HCT116 (cell line): ENCODE measurements around the gene SRGAP3. TPM values are rescaled to one million over a fixed set of nuclear protein-coding genes. Genes with fewer than 3 reads are reported as not detected.

ENCODE experiments used
- ATAC-seq: fragments of 200-7000 bp; cut with Tn5 transposase; 2 replicates; pipeline ENCODE4 v1.9.1; 2020; ENCODE audit warnings: mild to moderate bottlenecking, moderate library complexity
- BruUV-seq: library from RNA; stranded (reverse); fragments of 400-500 nt; replicated peaks from 2 replicates; lab custom pipeline; 2021; lab: Mats Ljungman, UMichigan
- CTCF ChIA-PET: fragments of 300-600 bp; sonication (Branson Sonifier 250); formaldehyde crosslinking; loops from one replicate; lab custom pipeline; 2021; ENCODE audit warnings: antibody characterized with exemption; lab: Charles Lee
- POLR2A ChIA-PET: fragments of 300-600, 350-600 bp; sonication (Branson Sonifier 250); formaldehyde crosslinking; loops from one replicate; lab custom pipeline; 2021; ENCODE audit warnings: antibody characterized with exemption; lab: Charles Lee
- RAD21 ChIA-PET, 2 experiments: fragments of 300-600 bp; sonication (Branson Sonifier 250); formaldehyde crosslinking; loops; one replicate each; lab custom pipeline; 2023; ENCODE audit warnings: low total read pairs in 2 of 2; ENCODE audit not compliant: uncharacterized antibody in 2 of 2, unreplicated experiment in 2 of 2, low non-redundant PET in 1 of 2; lab: Charles Lee
- DNase-seq: peaks from one replicate; pipeline ENCODE4 v3.0.0-alpha.2; 2010; ENCODE audit warnings: low read depth, low spot score
- H2AFZ ChIP-seq: fragments of 200-600 bp; shearing (Covaris generic), sonication (generic); 2 replicates; pipeline ENCODE4 v1.6.1; 2017; ENCODE audit warnings: low read depth, mixed run types, mixed read lengths, antibody characterized with exemption, low read length; ENCODE audit not compliant: poor library complexity, severe bottlenecking
- H3K27ac ChIP-seq: 2 replicates; pipeline ENCODE4 v1.5.1; 2012; ENCODE audit warnings: low read depth, low read length
- H3K27me3 ChIP-seq: fragments of 200-600 bp; sonication (generic); 2 replicates; pipeline ENCODE4 v1.6.1; 2016; ENCODE audit warnings: mixed run types, low read length, mixed read lengths; ENCODE audit not compliant: insufficient read depth
- H3K36me3 ChIP-seq, 2 experiments: fragments of 200-500 bp in 1 of 2; fragments of 200-600 bp in 1 of 2; sonication (Bioruptor generic) in 1 of 2; sonication (generic) in 1 of 2; 2 replicates each; pipeline versions ENCODE4 v1.5.1 to v1.6.1; 2014 to 2016; ENCODE audit warnings: low read length in 2 of 2, inconsistent platforms in 1 of 2, mixed read lengths in 1 of 2, mixed run types in 1 of 2; ENCODE audit not compliant: insufficient read depth in 2 of 2, control insufficient read depth in 1 of 2
- H3K4me1 ChIP-seq, 2 experiments: fragments of 200-600 bp in 1 of 2; sonication (generic) in 1 of 2; 2 replicates each; pipeline versions ENCODE4 v1.5.1 to v1.6.1; 2012 to 2017; ENCODE audit warnings: low read length in 2 of 2, inconsistent platforms in 1 of 2, mild to moderate bottlenecking in 1 of 2, mixed read lengths in 1 of 2, mixed run types in 1 of 2, moderate library complexity in 1 of 2; ENCODE audit not compliant: insufficient read depth in 2 of 2, control insufficient read depth in 1 of 2
- H3K4me2 ChIP-seq: fragments of 200-600 bp; sonication (generic); 2 replicates; pipeline ENCODE4 v1.6.1; 2017; ENCODE audit warnings: mixed run types, low read length, mixed read lengths
- H3K4me3 ChIP-seq, 2 experiments: fragments of 200-600 bp in 1 of 2; sonication (generic) in 1 of 2; replicated peaks in 1 of 2; 2 replicates each; pipeline ENCODE4 v1.5.1; 2011 to 2016; ENCODE audit warnings: low read length in 2 of 2, control low read depth in 1 of 2, low read depth in 1 of 2, mild to moderate bottlenecking in 1 of 2, mixed read lengths in 1 of 2, mixed run types in 1 of 2
- H3K79me2 ChIP-seq: fragments of 200-600 bp; sonication (generic); 2 replicates; pipeline ENCODE4 v1.6.1; 2017; ENCODE audit warnings: mild to moderate bottlenecking, mixed run types, low read length, moderate library complexity, mixed read lengths; ENCODE audit not compliant: insufficient read depth
- H3K9ac ChIP-seq: fragments of 200-600 bp; sonication (generic); 2 replicates; pipeline ENCODE4 v1.6.1; 2016; ENCODE audit warnings: low read length, mixed read lengths
- H3K9me2 ChIP-seq: fragments of 200-600 bp; sonication (generic), shearing (Covaris generic); 2 replicates; pipeline ENCODE4 v1.6.1; 2017; ENCODE audit warnings: mixed run types, mild to moderate bottlenecking, moderate library complexity; ENCODE audit not compliant: insufficient read depth
- H3K9me3 ChIP-seq, 2 experiments: fragments of 200-500 bp in 1 of 2; fragments of 200-600 bp in 1 of 2; sonication (Bioruptor generic) in 1 of 2; sonication (generic) in 1 of 2; 2 replicates each; pipeline ENCODE4 v1.6.1; 2014 to 2017; ENCODE audit warnings: low read length in 2 of 2, mixed read lengths in 2 of 2, inconsistent platforms in 1 of 2, low read depth in 1 of 2, mild to moderate bottlenecking in 1 of 2, mixed run types in 1 of 2, moderate library complexity in 1 of 2; ENCODE audit not compliant: control insufficient read depth in 1 of 2, insufficient read depth in 1 of 2
- H4K20me1 ChIP-seq: fragments of 200-600 bp; sonication (generic), shearing (Covaris generic); 2 replicates; pipeline ENCODE4 v1.6.1; 2017; ENCODE audit warnings: mixed run types, mild to moderate bottlenecking, moderate library complexity; ENCODE audit not compliant: insufficient read depth
- CBX3 ChIP-seq: IDR thresholded peaks from 2 replicates; pipeline ENCODE4 v1.6.1; 2012; ENCODE audit warnings: low read depth
- CTCF ChIP-seq, 3 experiments: fragments of 200-600 bp in 1 of 3; sonication (generic) in 1 of 3; IDR thresholded peaks in 2 of 3; conservative IDR thresholded peaks in 1 of 3; 2 replicates each; pipeline ENCODE4 v1.5.1; 2012 to 2017; ENCODE audit warnings: low read depth in 2 of 3, low read length in 2 of 3, antibody characterized with exemption in 1 of 3, borderline replicate concordance in 1 of 3, control low read depth in 1 of 3, mild to moderate bottlenecking in 1 of 3, mixed read lengths in 1 of 3, mixed run types in 1 of 3, moderate library complexity in 1 of 3; ENCODE audit not compliant: insufficient read depth in 1 of 3
- EGR1 ChIP-seq: IDR thresholded peaks from 2 replicates; pipeline ENCODE4 v1.6.1; 2012; ENCODE audit warnings: low read depth
- FOSL1 ChIP-seq: IDR thresholded peaks from 2 replicates; pipeline ENCODE4 v1.6.1; 2012; ENCODE audit warnings: low read depth
- JUND ChIP-seq: IDR thresholded peaks from 2 replicates; pipeline ENCODE4 v1.6.1; 2012
- MAX ChIP-seq: IDR thresholded peaks from 2 replicates; pipeline ENCODE4 v1.6.1; 2012
- SRF ChIP-seq: IDR thresholded peaks from 2 replicates; pipeline ENCODE4 v1.6.1; 2012; ENCODE audit warnings: low read depth
- ZFX ChIP-seq: fragments of 450-650 bp; IDR thresholded peaks from 2 replicates; pipeline ENCODE4 v1.6.1; 2017
- ZNF274 ChIP-seq: fragments of 200-500 bp; sonication (Bioruptor generic); IDR thresholded peaks from 2 replicates; pipeline ENCODE4 v1.6.1; 2014; ENCODE audit warnings: mild to moderate bottlenecking, low read depth, low read length, inconsistent platforms
- intact Hi-C: fragments of 100-400 bp; cut with micrococcal nuclease; formaldehyde crosslinking; loops from 2 replicates; pipeline ENCODE4 v1.10.0; 2022
- total RNA-seq: library from RNA; stranded (reverse); gene quantifications from one replicate; pipeline ENCODE4 v1.2.1, GENCODE V29; 2021; ENCODE audit not compliant: unreplicated experiment

SRGAP3 gene
- total RNA-seq, 1 experiment from 2014 or later = 8.3 TPM

DNA sequence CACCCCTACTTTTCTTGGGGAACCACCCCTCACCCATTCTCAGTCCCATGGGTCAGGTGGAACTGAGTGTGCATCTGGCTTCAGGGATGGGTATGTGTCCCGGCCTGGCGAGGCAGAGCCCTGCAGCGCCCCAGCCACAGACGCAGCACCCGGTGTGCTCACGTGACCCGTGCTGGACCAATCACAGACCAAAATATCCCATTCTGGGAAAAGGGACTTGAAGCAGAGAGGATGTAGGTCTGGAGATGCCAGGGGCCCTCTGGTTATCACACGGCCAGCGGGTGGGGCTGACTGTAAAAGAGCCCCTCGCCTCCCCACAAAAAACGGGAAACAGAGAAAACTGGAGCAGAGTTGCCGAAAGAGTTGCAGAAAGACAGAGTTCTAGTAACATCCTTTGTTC lies 148.2 kb downstream of the SRGAP3 start (continued):
- TF ChIP-seq CTCF (IDR thresholded peaks at IDR 0.05 in 2 of 3, conservative IDR thresholded peaks at IDR 0.05 in 1 of 3; ENCODE audit: borderline replicate concordance in 1 of 3, insufficient read depth in 1 of 3, low read depth in 2 of 3, low read length in 2 of 3) = no peak
- no peak for TF ChIP-seq EGR1
- no peak for TF ChIP-seq ZNF274
- no peak for TF ChIP-seq FOSL1
- no peak for TF ChIP-seq JUND
- TF ChIP-seq ZFX = no peak
- TF ChIP-seq, all 23 proteins: peak for 0

DNA sequence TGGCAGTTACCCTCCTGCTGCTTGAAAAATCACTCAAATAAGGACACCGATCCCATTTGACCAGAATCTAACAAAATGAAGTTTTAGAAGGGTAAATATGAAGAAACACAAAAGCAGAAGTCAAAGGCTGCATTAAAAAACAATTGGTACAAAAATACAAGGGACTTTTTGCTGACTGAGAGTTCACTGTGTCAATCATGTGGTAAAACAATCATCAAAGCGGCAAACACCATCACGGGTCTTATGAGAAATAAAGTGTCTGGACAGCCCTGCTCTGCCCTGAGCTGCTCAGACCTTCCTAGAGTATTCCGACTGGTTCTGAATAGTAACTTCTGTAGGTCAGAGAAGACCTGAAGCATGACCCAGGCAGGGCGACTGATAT lies 148.9 kb downstream of the SRGAP3 start:
- Histone ChIP-seq H3K79me2 (no peaks in the 10 kb centered on the region), H3K9me3 (no peaks in the 10 kb centered on the region), H2AFZ (no peak overlapping the region), H3K27ac (no peak overlapping the region), H4K20me1 (no peaks in the 10 kb centered on the region), H3K4me1 (no peaks in the 10 kb centered on the region), H3K36me3 (no peaks in the 10 kb centered on the region), H3K9me2 (no peaks in the 10 kb centered on the region), H3K27me3 (peaks cover 3% of the 10 kb centered on the region; the same call in 1 of the 2 replicates), H3K4me3 (no peak overlapping the region), H3K9ac (no peak overlapping the region), H3K4me2 (no peak overlapping the region)
- ATAC-seq (no peak), DNase-seq (no peak)
- TF ChIP-seq SRF = no peak
- TF ChIP-seq MAX = no peak
- TF ChIP-seq CTCF (IDR thresholded peaks at IDR 0.05 in 2 of 3, conservative IDR thresholded peaks at IDR 0.05 in 1 of 3; ENCODE audit: borderline replicate concordance in 1 of 3, insufficient read depth in 1 of 3, low read depth in 2 of 3, low read length in 2 of 3) = no peak
- TF ChIP-seq ZFX = no peak
- no peak for TF ChIP-seq ZNF274
- TF ChIP-seq CBX3 = no peak
- CTCF ChIA-PET = no interaction called here
- intact Hi-C loops = no loop called here
- no TSS peak for BruUV-seq
- RAD21 ChIA-PET = no interaction called here
- POLR2A ChIA-PET = no interaction called here
